Lower lobe of right lung (tissue), 2 donors: ENCODE results near the gene TXNRD1. TPM values are rescaled to one million over a fixed set of nuclear protein-coding genes. Genes with fewer than 3 reads are reported as not detected.

ENCODE experiments used
- ATAC-seq, 2 donors: fragments of 200-7000 bp; cut with Tn5 transposase; one replicate each; pipeline ENCODE4 v1.9.1; 2020 to 2022; ENCODE audit warnings: mild to moderate bottlenecking in 2 of 2, moderate library complexity in 2 of 2
- DNase-seq: peaks from one replicate; pipeline ENCODE4 v3.0.0-alpha.2; 2020
- H3K27ac ChIP-seq: fragments of 200-600 bp; one replicate; pipeline ENCODE4 v1.8.0; 2022
- H3K27me3 ChIP-seq: fragments of 200-600 bp; one replicate; pipeline ENCODE4 v1.8.0; 2022; ENCODE audit warnings: low read depth
- H3K36me3 ChIP-seq: fragments of 200-600 bp; one replicate; pipeline ENCODE4 v1.8.0; 2022; ENCODE audit warnings: mild to moderate bottlenecking
- H3K4me1 ChIP-seq: fragments of 200-600 bp; one replicate; pipeline ENCODE4 v1.8.0; 2022
- H3K4me3 ChIP-seq: fragments of 200-600 bp; one replicate; pipeline ENCODE4 v1.8.0; 2022; ENCODE audit warnings: mild to moderate bottlenecking
- H3K9me3 ChIP-seq: fragments of 200-600 bp; one replicate; pipeline ENCODE4 v1.8.0; 2022
- intact Hi-C: fragments of 100-400 bp; cut with DNase I; formaldehyde crosslinking; loops from one replicate; pipeline ENCODE4 v1.11.0; 2022
- total RNA-seq: library from RNA; stranded (reverse); fragmentation: NEBNext Ultra II Directional; extraction: Animal tissue kit (Norgen Biotek cat#: 25700); gene quantifications from one replicate; pipeline ENCODE4 v1.2.1, GENCODE V29; 2021
- TF ChIP-seq, protein P1 (sequence below): fragments of 200-600 bp; IDR thresholded peaks from one replicate; pipeline ENCODE4 v1.8.0; 2022; ENCODE audit warnings: antibody characterized with exemption, mild to moderate bottlenecking
- donor health status: DM: no; HTN: yes; CAD: no; lungs with severe emphysema.

The TXNRD1 gene
- total RNA-seq, 1 donor from 2014 or later: 144 TPM

- DNase-seq: no peak
- no peak overlapping the region for H3K4me3 ChIP-seq
- H3K4me1 ChIP-seq: peaks cover 4% of the 10 kb centered on the region
- intact Hi-C loops: no loop called here
- TF ChIP-seq, protein P1, sequence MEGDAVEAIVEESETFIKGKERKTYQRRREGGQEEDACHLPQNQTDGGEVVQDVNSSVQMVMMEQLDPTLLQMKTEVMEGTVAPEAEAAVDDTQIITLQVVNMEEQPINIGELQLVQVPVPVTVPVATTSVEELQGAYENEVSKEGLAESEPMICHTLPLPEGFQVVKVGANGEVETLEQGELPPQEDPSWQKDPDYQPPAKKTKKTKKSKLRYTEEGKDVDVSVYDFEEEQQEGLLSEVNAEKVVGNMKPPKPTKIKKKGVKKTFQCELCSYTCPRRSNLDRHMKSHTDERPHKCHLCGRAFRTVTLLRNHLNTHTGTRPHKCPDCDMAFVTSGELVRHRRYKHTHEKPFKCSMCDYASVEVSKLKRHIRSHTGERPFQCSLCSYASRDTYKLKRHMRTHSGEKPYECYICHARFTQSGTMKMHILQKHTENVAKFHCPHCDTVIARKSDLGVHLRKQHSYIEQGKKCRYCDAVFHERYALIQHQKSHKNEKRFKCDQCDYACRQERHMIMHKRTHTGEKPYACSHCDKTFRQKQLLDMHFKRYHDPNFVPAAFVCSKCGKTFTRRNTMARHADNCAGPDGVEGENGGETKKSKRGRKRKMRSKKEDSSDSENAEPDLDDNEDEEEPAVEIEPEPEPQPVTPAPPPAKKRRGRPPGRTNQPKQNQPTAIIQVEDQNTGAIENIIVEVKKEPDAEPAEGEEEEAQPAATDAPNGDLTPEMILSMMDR: no peak
- no peak overlapping the region for H3K27ac ChIP-seq
- ATAC-seq: no peak
- H3K9me3 ChIP-seq: no peaks in the 10 kb centered on the region
- no peaks in the 10 kb centered on the region for H3K27me3 ChIP-seq
- H3K36me3 ChIP-seq: no peaks in the 10 kb centered on the region
Measured at GRCh38 chr12:104243971-104244370, 28.4 kb downstream of the TXNRD1 start.

DNA sequence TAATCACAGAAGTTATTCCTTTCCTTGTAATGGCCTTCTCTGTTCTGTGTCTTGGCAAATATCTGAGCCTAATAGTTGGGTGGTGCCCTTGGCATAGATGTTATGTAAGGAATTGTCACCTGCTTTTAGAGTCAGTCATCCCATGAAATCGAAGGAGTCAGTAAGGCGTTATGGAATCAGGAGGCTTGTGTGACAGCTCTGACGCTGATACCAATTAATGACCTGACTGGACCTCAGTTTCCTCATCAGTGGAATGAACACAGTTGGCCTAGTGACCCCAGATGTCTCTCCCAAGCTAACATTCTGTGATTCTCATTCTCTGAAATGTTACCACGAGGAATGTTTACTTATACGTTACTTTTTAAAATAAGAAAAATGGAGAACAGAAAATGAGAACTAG lies 32.1 kb downstream of the TXNRD1 start:
- Histone ChIP-seq H3K27ac (no peak overlapping the region), H3K4me1 (peaks cover 4% of the 10 kb centered on the region), H3K9me3 (no peaks in the 10 kb centered on the region), H3K36me3 (no peaks in the 10 kb centered on the region), H3K27me3 (no peaks in the 10 kb centered on the region), H3K4me3 (no peak overlapping the region)
- DNase-seq: no peak
- no peak for ATAC-seq
- intact Hi-C loops: no loop called here
- TF ChIP-seq, protein P1: no peak

DNA sequence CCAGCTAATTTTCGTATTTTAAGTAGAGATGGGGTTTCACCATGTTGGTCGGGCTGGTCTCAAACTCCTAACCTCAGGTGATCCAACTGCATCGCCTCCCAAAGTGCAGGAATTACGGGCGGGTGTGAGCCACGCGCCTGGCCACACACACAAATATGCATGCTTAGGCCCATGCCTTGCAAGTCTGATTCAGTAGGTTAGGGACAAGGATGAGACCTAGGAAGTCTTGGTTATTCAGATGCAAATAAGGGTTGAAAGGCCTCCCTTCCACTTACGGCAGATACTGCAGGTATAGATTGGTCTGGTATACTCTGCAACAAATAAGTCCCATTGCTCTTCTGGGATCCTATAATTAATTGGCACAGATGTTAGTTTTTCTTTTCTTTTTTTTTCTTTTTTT lies 32.9 kb downstream of the TXNRD1 start:
- DNase-seq (no peak), ATAC-seq (no peak)
- TF ChIP-seq, protein P1: no peak
- Histone ChIP-seq H3K4me3 (no peak overlapping the region), H3K9me3 (no peaks in the 10 kb centered on the region), H3K4me1 (peaks cover 4% of the 10 kb centered on the region), H3K36me3 (no peaks in the 10 kb centered on the region), H3K27ac (no peak overlapping the region), H3K27me3 (no peaks in the 10 kb centered on the region)
- intact Hi-C loops: no loop called here

DNA sequence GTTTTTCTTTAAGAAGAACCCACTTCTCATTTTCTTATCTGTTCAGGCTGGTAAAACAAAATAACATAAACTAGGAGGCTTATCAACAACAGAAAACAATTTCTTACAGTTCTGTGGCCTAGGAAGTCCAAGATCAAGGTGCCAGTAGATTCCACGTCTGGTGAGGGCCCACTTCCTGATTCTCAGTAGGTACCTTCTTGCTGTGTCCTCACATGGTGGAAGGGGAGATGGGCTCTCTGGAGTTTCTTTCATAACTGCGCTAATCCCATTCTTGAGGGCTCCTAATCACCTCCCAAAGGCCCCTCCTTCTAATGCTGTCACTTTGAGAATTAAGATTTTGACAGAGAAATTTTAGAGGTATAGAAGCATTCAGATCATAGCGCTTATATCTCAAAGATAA lies 33.4 kb downstream of the TXNRD1 start:
- Histone ChIP-seq H3K4me1 (peaks cover under 1% of the 10 kb centered on the region), H3K27me3 (no peaks in the 10 kb centered on the region), H3K9me3 (no peaks in the 10 kb centered on the region), H3K36me3 (no peaks in the 10 kb centered on the region), H3K4me3 (no peak overlapping the region), H3K27ac (no peak overlapping the region)
- intact Hi-C loops: no loop called here
- DNase-seq (no peak), ATAC-seq (no peak)
- TF ChIP-seq, protein P1: no peak

DNA sequence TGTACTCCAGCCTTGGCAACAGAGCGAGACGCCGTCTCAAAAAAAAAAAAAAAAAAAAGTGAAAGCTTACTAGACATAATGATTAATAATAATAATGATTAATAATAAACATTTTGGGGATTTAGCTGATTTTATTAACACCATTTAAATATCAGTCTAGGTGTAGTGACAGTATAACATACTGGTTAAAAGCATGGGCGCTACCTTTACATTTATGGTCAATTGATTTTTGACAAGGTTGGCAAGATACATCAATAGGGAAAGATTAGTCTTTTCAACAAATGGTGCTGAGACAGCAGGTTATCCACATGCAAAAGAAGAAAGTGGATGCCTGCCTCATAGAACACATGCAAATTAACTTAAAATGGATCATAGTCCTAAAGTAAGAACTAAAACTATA lies 34.3 kb downstream of the TXNRD1 start:
- H3K27me3 ChIP-seq: no peaks in the 10 kb centered on the region
- H3K4me1 ChIP-seq: no peaks in the 10 kb centered on the region
- no peak for ATAC-seq
- TF ChIP-seq, protein P1: no peak
- H3K36me3 ChIP-seq: no peaks in the 10 kb centered on the region
- H3K27ac ChIP-seq: no peak overlapping the region
- no peaks in the 10 kb centered on the region for H3K9me3 ChIP-seq
- no peak for DNase-seq
- intact Hi-C loops: no loop called here
- H3K4me3 ChIP-seq: no peak overlapping the region
